NK-92 (cell line): ENCODE measurements around the gene HLCS.

Experiments
- DNase-seq: peaks from one replicate; lab custom pipeline; 2025; ENCODE audit not compliant: unreplicated experiment; lab: John Stamatoyannopoulos, UW

The HLCS gene

DNA sequence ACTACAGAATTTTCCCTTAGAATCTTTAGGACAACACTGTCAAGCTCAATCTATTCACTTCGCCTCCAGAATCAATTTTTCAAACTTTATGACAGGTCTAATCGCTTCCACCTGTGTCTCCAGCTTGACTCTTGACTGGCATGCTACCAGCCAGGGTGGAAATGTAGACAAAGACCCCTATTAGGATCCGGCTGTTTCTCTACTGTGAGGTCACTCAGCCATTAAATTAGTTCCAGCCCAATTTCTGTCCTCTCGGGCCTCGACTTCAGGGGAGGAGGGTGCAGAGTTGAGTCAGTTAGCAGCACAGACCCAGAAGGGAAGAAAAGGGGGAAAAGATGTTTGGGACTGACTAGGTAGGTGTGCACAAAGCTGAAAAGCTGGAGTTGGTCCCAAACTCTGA is 78.5 kb downstream of the HLCS start:
- DNase-seq, result no peak

GRCh38 chr21:36883532-36884486 is 82.7 kb downstream of the HLCS start:
- DNase-seq, result no peak

- no peak for DNase-seq
Observed at GRCh38 chr21:36882776-36883175, 83.7 kb downstream of the HLCS start.

DNA sequence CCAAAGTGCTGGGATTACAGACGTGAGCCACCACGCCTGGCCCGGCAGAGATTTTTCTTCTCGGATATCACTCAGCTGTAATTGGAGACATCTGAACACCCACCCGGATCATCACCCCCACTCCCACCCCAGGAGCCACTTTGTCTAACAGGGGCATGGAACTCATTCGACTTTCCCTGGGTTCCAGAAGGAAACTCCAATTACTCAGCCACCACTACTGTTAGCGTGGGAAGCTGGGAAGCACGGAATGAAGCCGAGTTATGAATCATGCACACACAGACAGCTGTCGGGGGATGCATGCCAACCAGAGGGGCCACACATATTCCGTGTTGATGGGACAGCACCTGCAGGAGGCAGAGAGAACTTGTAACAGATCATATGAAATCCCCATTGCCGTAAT is 85.2 kb downstream of the HLCS start:
- DNase-seq, result no peak

DNA sequence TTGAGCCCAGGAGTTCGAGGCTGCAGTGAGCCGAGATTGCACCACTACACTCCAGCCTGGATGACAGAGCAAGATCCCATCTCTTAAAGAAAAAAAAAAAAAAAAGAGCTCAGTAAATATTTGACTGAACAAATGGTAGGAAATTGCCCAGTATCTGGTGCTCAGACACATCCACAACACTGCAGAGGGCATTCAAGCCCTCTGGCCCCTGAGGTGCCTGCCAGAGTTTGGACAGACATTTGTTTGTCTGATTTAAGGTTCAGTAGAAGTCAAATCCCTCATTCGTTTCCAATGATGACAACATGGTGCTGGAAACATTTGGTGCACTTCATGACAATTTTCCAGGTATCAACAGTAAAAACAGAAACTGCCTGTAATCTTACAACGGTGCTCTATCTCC is 86.6 kb downstream of the HLCS start:
- DNase-seq, result no peak

DNA sequence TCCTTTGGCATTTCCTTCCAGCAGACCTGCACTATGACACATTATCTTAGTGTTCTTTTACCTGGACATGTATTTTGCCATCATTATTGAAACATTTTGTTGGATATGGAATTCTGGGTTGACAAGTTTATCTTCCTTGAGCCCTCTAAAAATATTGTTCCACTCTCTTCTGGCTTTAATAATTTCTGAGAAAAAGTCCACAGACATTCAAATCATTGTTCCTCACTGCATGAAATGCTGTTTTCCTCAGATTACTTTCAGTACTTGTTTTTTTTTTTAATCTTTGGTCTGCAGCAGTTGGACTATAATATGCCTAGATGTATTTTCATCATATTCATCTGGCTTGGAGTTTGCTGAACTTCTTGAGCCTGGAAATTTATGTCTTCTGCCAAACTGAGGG is 88.7 kb downstream of the HLCS start:
- no peak for DNase-seq

DNA sequence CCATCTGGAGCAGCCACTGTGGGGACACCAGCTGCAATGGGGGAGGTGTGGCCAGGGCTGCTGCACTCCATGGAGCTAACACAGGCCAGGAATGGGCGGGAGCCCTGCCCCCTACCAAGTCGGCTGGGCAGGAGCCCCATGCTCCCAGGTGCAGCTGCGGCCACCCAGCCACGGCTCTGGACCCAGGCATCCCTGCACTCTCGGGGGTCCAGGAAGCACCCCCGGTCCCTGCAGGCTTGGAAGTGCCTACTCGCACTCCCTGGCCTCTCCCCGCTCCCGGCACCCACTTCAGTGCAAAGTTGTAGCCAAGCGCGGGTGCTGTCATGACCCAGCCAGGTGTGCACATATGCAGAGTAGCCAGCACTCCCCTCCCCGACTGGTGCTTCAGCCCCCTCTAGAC is 91.8 kb downstream of the HLCS start:
- DNase-seq, result no peak

DNA sequence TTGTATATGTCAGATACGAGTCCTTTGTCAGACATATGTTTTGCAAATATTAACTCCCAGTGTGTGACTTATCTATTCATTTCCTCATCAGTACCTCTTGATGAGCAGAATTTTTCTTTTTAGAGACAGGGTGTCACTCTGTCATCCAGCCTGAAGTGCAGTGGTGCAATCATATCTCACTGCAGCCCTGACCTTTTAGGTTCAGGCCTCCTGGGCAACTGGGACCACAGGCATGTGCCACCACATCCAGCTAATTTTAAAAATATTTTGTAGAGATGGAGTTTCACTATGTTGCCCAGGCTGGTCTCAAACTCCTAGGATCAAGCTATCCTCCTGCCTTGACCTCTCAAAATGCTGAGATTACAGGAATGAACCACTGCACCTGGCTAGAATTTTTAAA is 93.0 kb downstream of the HLCS start:
- DNase-seq, result no peak

- DNase-seq, result no peak
Observed at GRCh38 chr21:36867291-36867905, 99.1 kb downstream of the HLCS start.

- DNase-seq, result no peak
Observed at GRCh38 chr21:36866419-36866818, 100.0 kb downstream of the HLCS start.

DNA sequence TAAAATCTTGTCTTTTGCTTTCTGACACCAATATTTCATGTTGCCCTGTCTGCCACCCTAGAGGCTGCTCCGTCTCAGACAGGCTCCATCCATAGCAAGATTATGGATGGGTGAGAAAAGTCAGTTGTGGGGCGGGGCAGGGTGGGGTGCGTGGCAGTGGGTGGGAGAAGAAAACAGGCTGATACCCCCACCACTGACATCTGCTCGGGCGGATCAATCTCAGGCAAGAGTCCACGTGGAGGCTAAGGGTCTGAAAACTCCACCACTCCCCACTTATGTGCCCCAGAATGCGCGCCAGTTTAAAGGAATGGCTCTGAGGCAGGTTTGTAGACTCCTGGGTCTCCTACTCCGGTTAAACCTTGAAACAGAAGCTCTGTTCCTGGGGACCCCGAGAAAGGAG is 101.5 kb downstream of the HLCS start:
- DNase-seq, result no peak

- no peak for DNase-seq
Observed at GRCh38 chr21:36863260-36863659, 103.2 kb downstream of the HLCS start.

DNA sequence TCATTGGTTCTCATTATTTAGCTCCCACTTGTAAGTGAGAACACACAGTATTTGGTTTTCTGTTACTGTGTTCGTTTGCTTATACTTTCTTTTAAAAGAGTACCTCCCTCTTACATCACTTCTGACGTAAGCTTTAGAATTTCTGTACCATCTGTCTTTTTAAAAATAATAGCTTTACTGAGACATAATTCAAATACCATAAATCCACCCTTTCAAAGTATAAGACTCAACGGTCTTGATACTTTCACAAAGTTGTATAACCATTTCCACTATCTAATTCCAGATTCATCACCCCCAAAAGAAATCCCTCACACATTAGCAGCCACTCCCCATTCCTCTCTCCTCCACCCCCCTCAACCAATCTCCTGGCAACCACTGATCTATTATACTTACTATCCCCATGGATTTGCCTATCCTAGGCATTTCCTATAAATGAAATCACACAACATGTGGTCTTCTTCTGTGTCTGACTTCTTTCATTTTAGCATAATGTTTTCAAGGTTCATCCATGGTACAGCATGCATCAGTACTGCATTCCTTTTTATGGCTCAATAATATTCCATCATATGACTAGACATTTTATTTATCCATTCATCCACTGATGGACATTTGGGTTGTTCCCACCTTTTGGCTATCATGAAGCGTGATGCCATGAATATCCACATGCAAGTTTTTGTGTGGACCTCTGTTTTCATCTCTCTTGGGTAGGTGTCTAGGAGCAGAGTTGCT is 104.7 kb downstream of the HLCS start:
- no peak for DNase-seq

DNA sequence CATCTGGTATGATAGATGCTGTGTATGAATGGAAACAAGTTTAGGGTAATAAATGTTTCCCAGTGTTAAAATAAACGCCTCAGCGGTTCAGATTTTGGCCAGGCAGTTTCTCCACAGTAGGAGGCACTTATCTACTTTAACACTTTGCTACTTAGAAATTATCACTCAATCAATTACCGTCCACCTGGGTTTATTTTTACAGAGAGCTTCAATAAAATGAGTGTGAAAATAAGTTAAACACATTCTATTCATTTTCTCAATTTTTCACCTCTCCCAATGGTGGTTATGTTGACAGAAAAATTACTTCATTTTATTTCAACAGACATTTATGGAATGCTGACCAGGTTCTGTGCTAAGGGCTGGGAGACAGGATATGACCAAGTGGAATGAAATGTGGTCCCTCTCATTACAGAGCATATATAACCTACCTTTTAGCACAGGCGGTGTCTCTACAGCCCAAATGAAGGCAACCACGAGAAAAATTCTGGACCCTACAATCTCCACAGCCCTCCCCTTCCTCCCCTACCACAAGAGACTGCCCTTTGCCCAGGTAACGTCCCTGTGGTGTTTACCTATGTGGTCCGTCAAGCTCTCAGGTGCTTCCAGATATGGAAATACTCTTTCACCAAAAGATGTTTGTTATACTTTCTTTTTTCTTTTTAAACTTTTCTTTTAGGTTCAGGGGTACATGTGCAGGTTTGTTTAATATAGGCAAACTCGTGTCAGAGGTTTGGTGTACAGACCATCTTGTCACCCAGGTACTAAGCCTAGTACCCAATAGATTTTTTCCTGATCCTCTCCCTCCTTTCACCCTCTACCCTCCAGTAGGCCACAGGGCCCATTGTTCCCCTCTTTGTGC is 105.5 kb downstream of the HLCS start:
- DNase-seq, result no peak

DNA sequence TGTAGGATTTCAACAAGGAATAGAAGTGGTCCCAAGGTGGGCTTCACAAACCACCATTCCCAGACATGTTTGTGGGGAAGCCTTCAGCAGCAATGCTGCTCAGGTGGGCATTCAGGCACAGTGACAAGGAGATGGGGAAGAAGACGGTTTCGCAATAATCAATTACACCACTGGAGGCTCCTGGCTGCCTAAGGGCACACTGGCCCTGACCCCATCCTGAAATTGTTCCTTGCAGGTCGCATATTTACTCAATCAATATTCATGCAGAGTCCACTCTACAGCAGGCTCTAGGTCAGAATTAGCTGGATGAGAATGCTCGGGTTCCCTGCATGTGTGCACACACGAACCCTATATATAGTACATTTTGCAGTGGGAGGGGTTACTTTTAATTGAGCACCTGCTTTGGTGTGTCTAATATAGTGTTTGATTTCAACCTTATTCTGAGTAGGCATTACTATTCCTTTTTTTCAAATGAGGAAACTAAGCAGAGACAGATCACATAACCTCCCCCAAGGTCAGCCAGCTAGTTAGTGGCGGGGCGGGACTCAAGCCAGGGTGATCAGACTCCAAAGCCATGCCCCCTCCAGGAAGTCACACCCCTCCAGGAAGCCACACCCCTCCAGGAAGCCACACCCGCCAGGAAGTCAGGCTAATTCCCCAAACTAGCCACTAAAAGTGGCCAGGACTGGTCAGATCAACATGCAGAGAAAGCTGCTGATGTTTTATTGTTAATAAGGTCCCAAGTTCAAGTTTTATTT is 106.5 kb downstream of the HLCS start:
- DNase-seq, result no peak

GRCh38 chr21:36858320-36858957 is 108.0 kb downstream of the HLCS start:
- no peak for DNase-seq

- DNase-seq, result no peak
Observed at GRCh38 chr21:36856643-36857042, 109.8 kb downstream of the HLCS start.

DNA sequence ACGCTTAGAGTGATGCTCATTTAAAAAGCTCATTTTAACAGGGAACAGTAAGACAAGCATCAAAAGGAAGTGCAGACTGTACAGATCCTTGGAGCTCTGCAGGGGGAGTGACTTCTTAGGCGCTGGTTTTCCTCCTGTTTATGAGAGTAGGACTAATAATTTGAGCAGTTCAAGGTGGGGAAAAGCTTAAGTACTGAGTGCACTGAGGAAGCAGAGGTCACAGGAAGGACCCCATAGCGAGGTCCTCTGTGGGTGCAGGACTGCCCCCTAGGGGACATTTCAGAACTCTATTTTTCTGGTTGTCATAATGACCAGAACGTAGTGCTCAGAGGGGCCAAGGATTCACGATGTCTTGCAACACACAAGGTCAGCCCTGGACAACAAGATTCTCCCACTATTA is 112.1 kb downstream of the HLCS start:
- no peak for DNase-seq

- DNase-seq, result no peak
Observed at GRCh38 chr21:36852864-36853263, 113.6 kb downstream of the HLCS start.

DNA sequence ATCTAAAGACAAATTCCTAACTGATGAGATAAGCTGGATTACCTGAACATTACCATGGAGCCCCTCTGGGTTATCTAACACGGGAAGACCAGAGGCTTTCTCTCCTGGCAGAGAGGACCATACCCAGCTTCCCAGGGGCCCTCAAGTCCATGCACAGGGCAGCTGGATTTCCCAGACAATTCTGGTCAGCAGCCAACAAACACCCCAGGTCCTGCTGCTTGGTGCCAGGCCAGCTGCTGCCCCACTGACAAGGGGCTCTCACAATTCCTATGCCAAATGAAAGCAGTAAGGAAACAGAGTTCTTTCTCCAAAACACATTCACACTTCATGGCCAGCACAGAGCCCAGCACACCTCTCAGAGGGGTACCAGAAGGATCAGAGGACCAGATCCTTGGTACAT is 114.2 kb downstream of the HLCS start:
- no peak for DNase-seq
